Osteoblast (primary cell): ENCODE results near the gene NPAS3. TPM values are rescaled to one million over a fixed set of nuclear protein-coding genes. Genes with fewer than 3 reads are reported as not detected.

Experiments used
- DNase-seq: peaks from one replicate; pipeline ENCODE4 v3.0.0; 2011; ENCODE audit warnings: low spot score, mixed read lengths; ENCODE audit not compliant: insufficient read length; ENCODE audit errors: missing footprints
- H2AFZ ChIP-seq: 2 replicates; pipeline ENCODE4 v1.6.0; 2011; ENCODE audit warnings: mild to moderate bottlenecking, low read length
- H3K27ac ChIP-seq: 2 replicates; pipeline ENCODE4 v1.5.1; 2011; ENCODE audit warnings: mild to moderate bottlenecking, low read depth, low read length, moderate library complexity
- H3K27me3 ChIP-seq: 2 replicates; pipeline ENCODE4 v1.6.0; 2012; ENCODE audit warnings: mild to moderate bottlenecking, control low read depth, inconsistent platforms, low read length, moderate library complexity; ENCODE audit not compliant: insufficient read depth
- H3K36me3 ChIP-seq: 2 replicates; pipeline ENCODE4 v1.5.1; 2011; ENCODE audit warnings: mild to moderate bottlenecking, low read length, control low read depth, moderate library complexity; ENCODE audit not compliant: insufficient read depth
- H3K4me1 ChIP-seq: 2 replicates; pipeline ENCODE4 v1.5.1; 2011; ENCODE audit warnings: mild to moderate bottlenecking, low read length, control low read depth, moderate library complexity; ENCODE audit not compliant: insufficient read depth
- H3K4me2 ChIP-seq: 2 replicates; pipeline ENCODE4 v1.6.0; 2011; ENCODE audit warnings: mild to moderate bottlenecking, low read length; ENCODE audit not compliant: insufficient read depth
- H3K4me3 ChIP-seq: fragments of 200-600 bp; sonication (generic); 3 replicates; pipeline ENCODE4 v1.5.1; 2012; ENCODE audit warnings: mild to moderate bottlenecking, low read length, inconsistent platforms; ENCODE audit not compliant: insufficient read depth
- H3K79me2 ChIP-seq: 2 replicates; pipeline ENCODE4 v1.6.0; 2012; ENCODE audit warnings: mild to moderate bottlenecking, low read length, control low read depth, inconsistent platforms; ENCODE audit not compliant: insufficient read depth
- H3K9me3 ChIP-seq: 2 replicates; pipeline ENCODE4 v1.5.1; 2011; ENCODE audit warnings: low read depth, low read length, control low read depth
- H4K20me1 ChIP-seq: 2 replicates; pipeline ENCODE4 v1.6.0; 2012; ENCODE audit warnings: mild to moderate bottlenecking, low read length, control low read depth; ENCODE audit not compliant: insufficient read depth
- CTCF ChIP-seq: IDR thresholded peaks from 2 replicates; pipeline ENCODE4 v1.5.1; 2011; ENCODE audit warnings: mild to moderate bottlenecking, low read depth, low read length, moderate library complexity; ENCODE audit errors: extremely low read depth
- total RNA-seq: library from RNA; depleted of rRNA; stranded (reverse); fragments of >200 nt; gene quantifications from 2 replicates; pipeline ENCODE4 v1.2.3, GENCODE V29; 2012

The NPAS3 gene
- total RNA-seq, 1 donor = 0.72 TPM

- H3K36me3 ChIP-seq = no peaks in the 10 kb centered on the region
- no peaks in the 10 kb centered on the region for H4K20me1 ChIP-seq
- no peak overlapping the region for H3K4me3 ChIP-seq
- no peaks in the 10 kb centered on the region for H3K4me1 ChIP-seq
- DNase-seq = no peak
- no peak overlapping the region for H3K27ac ChIP-seq
- H2AFZ ChIP-seq = no peak overlapping the region
- TF ChIP-seq CTCF = no peak
- no peak overlapping the region for H3K4me2 ChIP-seq
- H3K9me3 ChIP-seq = no peaks in the 10 kb centered on the region
- no peaks in the 10 kb centered on the region for H3K79me2 ChIP-seq
- no peaks in the 10 kb centered on the region for H3K27me3 ChIP-seq
Observed at GRCh38 chr14:33039311-33039710, 100.6 kb downstream of the NPAS3 start.

GRCh38 chr14:33040372-33041140 lies 101.9 kb downstream of the NPAS3 start:
- H3K79me2 ChIP-seq = no peaks in the 10 kb centered on the region
- no peak for TF ChIP-seq CTCF
- no peak overlapping the region for H2AFZ ChIP-seq
- no peaks in the 10 kb centered on the region for H4K20me1 ChIP-seq
- no peaks in the 10 kb centered on the region for H3K27me3 ChIP-seq
- H3K36me3 ChIP-seq = no peaks in the 10 kb centered on the region
- no peak overlapping the region for H3K4me2 ChIP-seq
- H3K9me3 ChIP-seq = no peaks in the 10 kb centered on the region
- no peak for DNase-seq
- no peaks in the 10 kb centered on the region for H3K4me1 ChIP-seq
- no peak overlapping the region for H3K27ac ChIP-seq
- no peak overlapping the region for H3K4me3 ChIP-seq

- H3K36me3 ChIP-seq = no peaks in the 10 kb centered on the region
- H3K27ac ChIP-seq = no peak overlapping the region
- no peaks in the 10 kb centered on the region for H3K79me2 ChIP-seq
- H3K27me3 ChIP-seq = no peaks in the 10 kb centered on the region
- DNase-seq = no peak
- no peaks in the 10 kb centered on the region for H4K20me1 ChIP-seq
- H3K9me3 ChIP-seq = no peaks in the 10 kb centered on the region
- TF ChIP-seq CTCF = no peak
- no peaks in the 10 kb centered on the region for H3K4me1 ChIP-seq
- H3K4me3 ChIP-seq = no peak overlapping the region
- no peak overlapping the region for H3K4me2 ChIP-seq
- H2AFZ ChIP-seq = no peak overlapping the region
Observed at GRCh38 chr14:33042591-33042990, 103.9 kb downstream of the NPAS3 start.

GRCh38 chr14:33045760-33046159 lies 107.1 kb downstream of the NPAS3 start:
- Histone ChIP-seq H3K27ac (no peak overlapping the region), H3K79me2 (no peaks in the 10 kb centered on the region), H4K20me1 (no peaks in the 10 kb centered on the region), H2AFZ (no peak overlapping the region), H3K36me3 (no peaks in the 10 kb centered on the region), H3K4me3 (no peak overlapping the region), H3K4me2 (no peak overlapping the region), H3K9me3 (no peaks in the 10 kb centered on the region), H3K4me1 (no peaks in the 10 kb centered on the region), H3K27me3 (no peaks in the 10 kb centered on the region)
- no peak for TF ChIP-seq CTCF
- no peak for DNase-seq
